GM06990 (cell line): ENCODE data around the gene RASL10A.
"Not testable (repeated sequence)": the region's sequence is repeated elsewhere in the genome, so short reads cannot be mapped to it uniquely, and the experiment has no call there.

Experiments used
- DNase-seq: peaks from one replicate; pipeline ENCODE4 v3.0.0-alpha.2; 2011; ENCODE audit not compliant: insufficient read length; ENCODE audit errors: extremely low read depth
- H3K27me3 ChIP-seq: replicated peaks from 2 replicates; pipeline ENCODE4 v1.6.0; 2011; ENCODE audit warnings: low read length; ENCODE audit not compliant: control insufficient read depth, insufficient read depth
- H3K36me3 ChIP-seq: 2 replicates; pipeline ENCODE4 v1.5.1; 2011; ENCODE audit warnings: low read length; ENCODE audit not compliant: control insufficient read depth, insufficient read depth
- H3K4me3 ChIP-seq: replicated peaks from 2 replicates; pipeline ENCODE4 v1.5.1; 2011; ENCODE audit warnings: low read depth, mild to moderate bottlenecking, control low read depth, low read length
- TF ChIP-seq, protein P1 (sequence below): IDR thresholded peaks from 2 replicates; pipeline ENCODE4 v1.5.1; 2011; ENCODE audit warnings: low read length, control low read depth, mild to moderate bottlenecking, inconsistent platforms; ENCODE audit not compliant: insufficient read depth, poor library complexity, severe bottlenecking

The RASL10A gene, protein sequence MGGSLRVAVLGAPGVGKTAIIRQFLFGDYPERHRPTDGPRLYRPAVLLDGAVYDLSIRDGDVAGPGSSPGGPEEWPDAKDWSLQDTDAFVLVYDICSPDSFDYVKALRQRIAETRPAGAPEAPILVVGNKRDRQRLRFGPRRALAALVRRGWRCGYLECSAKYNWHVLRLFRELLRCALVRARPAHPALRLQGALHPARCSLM

DNA sequence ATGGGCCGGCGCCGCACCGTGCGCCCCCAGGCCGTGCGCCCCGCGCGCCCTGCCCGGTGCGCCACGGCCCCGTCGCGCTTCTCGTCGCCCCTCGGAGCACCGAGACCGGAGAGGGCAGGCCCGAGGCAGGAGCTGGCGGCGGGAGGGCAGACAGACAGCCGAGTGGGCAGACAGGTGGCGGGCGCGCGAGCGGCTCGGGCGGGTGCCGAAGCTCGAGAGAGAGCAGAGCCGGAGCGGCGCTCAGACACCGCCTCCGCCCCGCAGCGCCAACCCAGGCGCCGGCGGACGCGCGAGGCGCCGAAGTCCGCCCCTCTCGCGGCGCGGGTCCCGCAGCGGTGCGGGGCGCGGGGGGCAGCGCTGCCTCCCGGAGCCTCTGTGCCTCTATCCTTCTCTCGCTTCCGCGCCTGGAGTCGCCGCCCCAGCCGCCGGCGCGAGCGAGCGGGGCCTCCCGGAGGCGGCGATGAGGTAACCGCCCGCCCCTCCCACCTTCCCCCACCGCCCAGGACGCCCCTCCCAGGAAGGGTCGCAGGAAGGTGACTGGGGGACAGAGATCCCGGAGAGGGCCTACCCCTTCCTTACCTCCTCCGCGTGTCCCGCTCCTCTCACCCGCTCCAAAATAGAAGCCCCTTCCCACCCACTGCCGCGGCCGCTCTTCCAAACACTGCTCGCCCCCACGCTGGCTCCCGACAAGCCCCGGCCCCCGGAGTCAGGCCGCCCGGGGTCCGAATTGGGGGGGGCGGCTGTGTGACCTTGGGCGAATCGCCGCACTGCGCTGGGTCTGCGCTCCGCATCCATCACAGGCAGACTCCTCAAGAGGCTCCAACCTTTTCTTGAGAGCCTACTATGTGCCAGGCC is at the start of gene RASL10A:
TSS of gene RASL10A (minus strand) at position 412 of the 855 bp plus-strand sequence. CDS start 451 bp downstream, outside the sequence.
- Histone ChIP-seq H3K36me3 (no peaks in the 10 kb centered on the region), H3K27me3 (peaks cover 1% of the 10 kb centered on the region), H3K4me3 (no peak within 1 kb of the TSS)
- TF ChIP-seq, protein P1, sequence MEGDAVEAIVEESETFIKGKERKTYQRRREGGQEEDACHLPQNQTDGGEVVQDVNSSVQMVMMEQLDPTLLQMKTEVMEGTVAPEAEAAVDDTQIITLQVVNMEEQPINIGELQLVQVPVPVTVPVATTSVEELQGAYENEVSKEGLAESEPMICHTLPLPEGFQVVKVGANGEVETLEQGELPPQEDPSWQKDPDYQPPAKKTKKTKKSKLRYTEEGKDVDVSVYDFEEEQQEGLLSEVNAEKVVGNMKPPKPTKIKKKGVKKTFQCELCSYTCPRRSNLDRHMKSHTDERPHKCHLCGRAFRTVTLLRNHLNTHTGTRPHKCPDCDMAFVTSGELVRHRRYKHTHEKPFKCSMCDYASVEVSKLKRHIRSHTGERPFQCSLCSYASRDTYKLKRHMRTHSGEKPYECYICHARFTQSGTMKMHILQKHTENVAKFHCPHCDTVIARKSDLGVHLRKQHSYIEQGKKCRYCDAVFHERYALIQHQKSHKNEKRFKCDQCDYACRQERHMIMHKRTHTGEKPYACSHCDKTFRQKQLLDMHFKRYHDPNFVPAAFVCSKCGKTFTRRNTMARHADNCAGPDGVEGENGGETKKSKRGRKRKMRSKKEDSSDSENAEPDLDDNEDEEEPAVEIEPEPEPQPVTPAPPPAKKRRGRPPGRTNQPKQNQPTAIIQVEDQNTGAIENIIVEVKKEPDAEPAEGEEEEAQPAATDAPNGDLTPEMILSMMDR, result no peak
- DNase-seq, result no peak

DNA sequence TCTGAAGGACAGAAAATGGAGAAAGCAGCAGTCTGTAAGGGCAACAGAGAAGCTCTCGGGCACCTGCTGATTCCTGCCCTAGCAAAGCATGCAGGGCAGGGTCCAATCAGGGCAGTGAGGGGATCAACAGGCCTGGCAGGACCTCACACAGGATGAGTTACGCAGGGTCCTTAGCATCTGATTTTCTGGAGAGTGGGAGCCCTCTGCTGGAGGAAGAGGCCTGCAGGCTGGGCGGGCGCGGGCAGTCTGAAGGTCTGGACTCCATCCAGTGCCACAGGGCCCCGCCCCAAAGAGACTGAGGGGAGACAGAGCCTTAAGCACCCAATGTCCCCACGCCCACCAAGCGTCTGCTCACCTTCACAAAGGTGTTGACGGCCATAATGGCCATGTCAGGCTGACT is 44.0 kb upstream of the RASL10A start:
- TF ChIP-seq, protein P1, result peak; percentile 28
- no peak for DNase-seq
- peaks cover 35% of the 10 kb centered on the region for H3K36me3 ChIP-seq

DNA sequence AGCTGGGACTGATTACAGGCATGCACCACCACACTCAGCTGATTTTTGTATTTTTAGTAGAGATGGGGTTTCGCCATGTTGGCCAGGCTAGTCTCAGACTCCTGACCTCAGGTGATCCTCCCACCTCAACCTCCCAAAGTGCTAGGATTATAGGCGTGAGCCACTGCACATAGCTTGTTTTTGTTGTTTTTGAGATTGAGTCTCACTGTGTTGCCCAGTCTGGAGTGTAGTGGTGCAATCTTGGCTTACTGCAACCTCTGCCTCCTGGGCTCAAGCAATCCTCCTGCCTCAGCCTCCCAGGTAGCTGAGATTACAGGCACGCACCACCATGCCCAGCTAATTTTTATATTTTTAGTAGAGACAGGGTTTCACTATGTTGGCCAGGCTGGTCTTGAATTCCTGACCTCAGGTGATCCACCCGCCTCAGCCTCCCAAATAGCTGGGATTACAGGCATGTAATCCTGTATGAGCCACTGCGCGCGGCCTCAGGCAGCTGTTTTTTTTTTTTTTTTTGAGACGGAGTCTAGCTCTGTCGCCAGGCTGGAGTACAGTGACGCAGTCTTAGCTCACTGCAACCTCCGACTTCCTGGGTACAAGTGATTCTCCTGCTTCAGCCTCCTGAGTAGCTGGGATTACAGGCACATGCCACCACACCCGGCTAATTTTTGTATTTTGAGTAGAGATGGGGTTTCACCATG is 41.8 kb upstream of the RASL10A start:
- peaks cover 50% of the 10 kb centered on the region for H3K36me3 ChIP-seq
- DNase-seq, H3K4me3 ChIP-seq: not testable (repeated sequence)

More for the DNA sequence above, 44.0 kb upstream of the RASL10A start:
- no peak overlapping the region for H3K4me3 ChIP-seq
- H3K27me3 ChIP-seq, result no peaks in the 10 kb centered on the region

DNA sequence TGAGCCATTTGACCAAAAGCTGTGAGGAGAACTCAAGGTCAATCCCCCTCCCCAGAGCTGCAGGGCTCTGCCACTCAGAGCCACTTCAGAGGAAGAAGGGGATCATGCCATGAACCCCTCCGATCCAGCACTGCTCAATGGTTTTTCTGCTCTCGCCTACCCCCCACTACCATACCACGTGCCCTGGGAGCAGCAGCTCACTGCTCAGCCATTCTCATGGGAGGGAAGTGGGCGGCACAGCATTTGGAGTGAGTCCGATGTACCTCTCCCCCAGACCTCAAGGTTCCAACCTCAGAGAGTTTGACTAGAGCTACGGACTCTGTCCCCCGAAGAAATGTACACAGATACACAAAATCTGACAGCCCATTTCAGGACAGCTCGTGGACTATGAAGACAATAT is 38.4 kb upstream of the RASL10A start:
- Histone ChIP-seq H3K4me3 (no peak overlapping the region), H3K27me3 (no peaks in the 10 kb centered on the region), H3K36me3 (peaks cover 69% of the 10 kb centered on the region)
- TF ChIP-seq, protein P1, result no peak
- no peak for DNase-seq

More for the DNA sequence above, 41.8 kb upstream of the RASL10A start:
- not testable (repeated sequence) for H3K27me3 ChIP-seq

DNA sequence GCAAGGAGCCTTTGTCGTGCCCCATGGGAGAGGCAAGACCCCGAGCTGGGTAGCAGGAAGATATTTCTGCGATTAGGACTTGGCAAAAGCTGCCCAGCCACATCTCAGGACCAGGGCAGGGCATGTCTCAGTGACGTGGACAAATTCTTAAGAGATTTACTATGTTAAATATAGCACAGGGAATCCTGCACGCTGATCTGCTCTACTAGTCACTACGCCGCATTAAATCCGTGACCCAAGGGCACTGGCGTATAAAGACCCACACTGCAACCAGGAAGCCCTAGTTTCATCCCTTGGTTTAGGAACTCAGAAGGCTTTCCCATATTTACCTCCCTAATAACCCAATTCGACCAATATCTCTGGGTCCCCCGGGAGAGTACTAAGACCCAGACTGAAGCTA is 37.8 kb upstream of the RASL10A start:
- Histone ChIP-seq H3K4me3 (no peak overlapping the region), H3K36me3 (peaks cover 64% of the 10 kb centered on the region), H3K27me3 (no peaks in the 10 kb centered on the region)
- no peak for DNase-seq
- TF ChIP-seq, protein P1, result no peak

DNA sequence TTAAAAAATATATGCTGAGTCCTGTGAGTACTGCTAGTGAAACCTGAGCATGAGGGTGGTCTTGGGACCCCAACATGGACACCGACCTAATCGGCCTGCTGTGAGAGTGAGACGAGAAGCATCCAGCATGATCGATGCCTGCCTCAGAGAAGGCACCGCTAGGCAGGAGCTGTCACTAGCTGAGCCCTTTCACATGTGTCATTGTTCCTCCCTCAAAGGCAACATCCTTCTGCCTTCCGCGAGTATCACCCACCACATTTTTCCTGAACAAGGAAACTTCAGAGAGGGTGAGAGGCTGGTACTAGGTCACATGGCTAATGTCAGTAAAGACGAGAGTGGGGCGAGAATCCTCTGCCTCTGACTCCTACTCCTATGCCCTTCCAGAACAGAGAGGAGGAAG is 37.3 kb upstream of the RASL10A start:
- TF ChIP-seq, protein P1, result no peak
- Histone ChIP-seq H3K4me3 (no peak overlapping the region), H3K27me3 (no peaks in the 10 kb centered on the region), H3K36me3 (peaks cover 64% of the 10 kb centered on the region)
- no peak for DNase-seq
